Measurements from ENCODE around the gene UCK2. TPM values are rescaled to one million over a fixed set of nuclear protein-coding genes. Genes with fewer than 3 reads are reported as not detected.
A peak's percentile ranks its signal among the peaks of the same experiment; 100 is the strongest.

The UCK2 gene
- total RNA-seq, 1 experiment from 2014 or later = 219 TPM

DNA sequence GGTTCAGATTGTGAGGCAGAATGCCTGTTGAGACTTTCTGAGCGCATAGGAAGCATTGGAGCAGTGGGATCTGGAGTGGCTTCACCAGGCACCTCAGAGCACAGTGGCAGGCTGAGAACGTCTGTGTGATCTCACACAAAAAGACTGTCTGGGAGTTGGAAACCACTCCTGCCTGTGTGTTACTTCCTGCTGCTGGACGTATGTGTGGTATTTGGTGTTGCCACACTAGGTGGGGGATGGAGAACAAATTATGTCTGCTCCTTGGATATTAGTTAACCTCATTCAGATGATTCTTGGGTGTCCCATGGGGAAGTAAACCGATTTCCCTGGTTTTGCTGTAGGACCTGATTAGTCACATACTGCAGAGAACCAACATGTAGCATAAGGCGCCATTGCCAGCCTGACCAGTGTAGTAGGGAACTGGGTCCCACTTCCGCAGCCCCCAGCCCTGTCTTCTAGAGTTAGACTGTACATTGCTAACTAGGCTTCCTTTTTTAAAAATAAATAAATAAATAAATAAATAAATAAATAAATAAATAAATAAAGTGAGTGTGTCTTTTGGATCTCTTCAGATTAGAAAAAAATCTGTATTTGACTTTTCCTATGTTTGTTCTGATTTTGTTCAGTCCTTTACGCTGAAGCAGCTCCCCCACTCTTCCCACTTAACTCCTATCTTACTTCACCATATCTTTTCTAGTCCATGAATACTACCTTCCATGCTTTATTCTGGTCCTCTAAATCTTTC, 26.9 kb downstream of the UCK2 start:
- peak; percentile 66 for DNase-seq (ENCODE audit: extremely low read depth, low read depth)

DNA sequence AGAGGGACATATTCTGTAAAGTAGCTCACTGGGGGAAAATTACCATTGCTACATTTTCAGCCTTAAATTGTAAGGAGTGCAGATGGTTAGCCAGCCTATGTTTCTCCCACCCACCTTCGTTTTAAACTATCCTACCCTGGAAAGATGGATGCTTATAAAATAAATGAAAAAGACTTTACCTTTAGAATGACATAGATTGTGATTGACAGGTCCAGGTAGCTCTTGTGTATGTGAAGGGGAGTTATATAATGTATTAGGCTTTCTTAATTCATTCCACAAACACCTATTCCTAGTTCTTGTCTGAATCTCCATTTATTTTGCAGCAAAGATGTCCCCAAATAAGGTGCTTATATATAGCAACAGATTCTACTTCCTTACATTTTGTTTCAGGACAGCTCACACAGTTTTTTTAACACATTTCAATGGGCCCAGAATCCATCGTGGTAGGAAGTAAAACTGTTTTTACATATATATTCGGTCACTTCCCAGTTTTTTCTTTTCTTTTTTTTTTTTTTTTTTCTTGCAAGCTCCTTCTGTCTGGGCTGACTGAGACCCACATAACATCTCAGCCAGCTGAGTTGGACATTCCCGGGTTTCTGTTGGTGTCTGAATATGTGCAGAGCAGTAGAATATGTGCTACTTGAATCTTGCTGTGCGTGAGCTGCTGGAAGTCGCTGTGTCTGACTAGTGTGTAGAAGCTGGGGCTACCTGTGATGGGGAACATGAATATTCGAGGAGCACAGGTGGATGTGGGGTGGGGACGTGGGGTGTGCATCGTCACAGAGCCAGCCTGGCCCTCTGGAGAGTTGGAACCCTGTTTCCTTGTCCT, 27.8 kb downstream of the UCK2 start:
- DNase-seq (ENCODE audit: extremely low read depth, low read depth) = no peak

DNA sequence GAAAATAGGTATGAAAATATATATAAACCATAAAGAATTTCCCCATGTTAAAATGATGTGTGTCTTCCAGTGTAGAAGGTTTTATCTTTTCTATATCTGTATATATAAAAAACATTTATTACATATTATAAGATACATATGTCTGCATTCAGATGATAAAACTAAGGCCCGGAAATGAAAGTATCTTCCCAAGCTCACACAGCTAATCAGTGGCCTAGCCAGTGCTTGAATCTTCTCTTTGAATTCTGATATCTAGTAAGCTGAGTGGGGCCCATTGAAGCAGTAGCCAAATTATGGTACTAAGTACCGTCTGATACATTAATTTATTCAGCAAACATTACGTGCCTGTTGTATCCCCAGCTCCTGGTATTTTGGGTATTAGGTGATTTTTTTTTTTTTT, 28.6 kb downstream of the UCK2 start:
- no peak for DNase-seq (ENCODE audit: extremely low read depth, low read depth)

DNA sequence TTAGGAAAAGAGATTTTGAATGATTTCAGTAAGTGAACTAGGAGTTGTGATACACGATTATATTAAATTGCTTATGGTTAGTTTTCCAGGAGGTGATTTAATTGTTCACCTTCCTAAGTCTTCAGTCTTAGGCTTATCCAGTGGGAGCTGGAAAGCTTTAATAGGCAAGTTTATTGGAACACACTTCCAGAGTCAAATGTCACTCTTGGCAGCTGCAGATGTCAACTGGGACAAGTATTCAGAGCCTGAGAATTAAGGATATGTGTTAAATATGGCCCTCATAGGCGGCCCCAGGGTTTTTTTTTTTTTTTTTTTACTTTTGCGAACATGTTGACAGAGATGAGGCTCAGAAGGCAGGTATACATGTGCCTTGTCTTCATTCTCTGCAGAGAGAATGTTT, 29.2 kb downstream of the UCK2 start:
- DNase-seq (ENCODE audit: extremely low read depth, low read depth) = no peak

DNA sequence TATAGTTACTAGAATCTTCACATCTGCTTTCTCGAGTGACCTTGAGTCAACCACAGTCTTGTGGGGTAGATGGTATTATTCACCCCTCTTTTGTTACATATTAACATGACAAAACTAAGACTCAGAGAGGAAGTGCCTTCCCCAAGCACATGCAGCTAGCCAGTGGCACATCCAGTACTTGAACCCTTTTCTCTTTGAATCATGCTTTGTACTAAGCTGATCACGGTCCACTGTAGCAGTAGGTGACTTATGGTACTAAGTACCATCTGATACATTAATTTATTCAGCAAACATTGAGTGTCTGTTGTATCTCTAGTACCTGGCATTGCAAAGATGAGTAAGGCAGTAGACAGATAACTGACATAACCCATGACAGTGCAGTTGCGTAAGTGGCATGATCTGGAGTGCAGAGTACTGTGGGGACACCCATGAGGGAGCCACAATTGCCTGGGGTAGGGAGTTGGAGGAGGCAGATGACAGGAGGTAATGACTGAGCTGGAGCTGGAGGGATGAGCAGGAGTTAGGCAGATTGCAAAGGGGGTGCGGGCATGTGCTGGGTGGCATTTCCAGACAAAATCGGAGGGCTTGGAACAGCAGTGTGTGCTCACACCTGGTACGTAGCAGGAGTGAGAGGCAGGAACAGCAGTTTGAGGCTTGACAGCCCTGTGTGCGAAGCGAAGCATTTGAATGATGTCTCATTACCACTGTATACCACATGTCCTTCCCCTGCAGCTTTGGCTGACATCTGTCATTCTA, 29.8 kb downstream of the UCK2 start:
- no peak for DNase-seq (ENCODE audit: extremely low read depth, low read depth)

DNA sequence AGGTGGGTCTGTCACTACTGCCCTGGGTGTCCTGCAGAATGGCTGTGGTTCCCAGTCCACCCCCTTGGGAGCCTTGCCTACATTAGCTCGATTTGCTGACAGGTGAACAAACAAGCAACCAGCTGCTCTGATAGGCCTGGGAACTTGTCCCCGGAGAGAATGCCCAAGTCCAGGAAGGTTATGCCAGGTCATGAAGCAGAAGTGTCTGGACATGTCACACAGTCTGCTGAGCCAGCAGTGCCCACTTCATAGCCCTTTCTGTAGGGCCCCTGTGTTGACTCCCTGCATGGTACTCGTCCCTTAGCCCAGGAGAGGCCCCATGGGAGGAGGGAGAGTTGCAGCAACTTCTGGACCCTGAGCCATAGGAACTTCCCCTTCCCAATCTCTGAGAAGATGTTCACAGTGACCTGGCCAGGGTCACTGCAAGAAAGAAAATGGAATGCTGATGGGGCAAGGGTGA, 31.0 kb downstream of the UCK2 start:
- DNase-seq (ENCODE audit: extremely low read depth, low read depth) = no peak

DNA sequence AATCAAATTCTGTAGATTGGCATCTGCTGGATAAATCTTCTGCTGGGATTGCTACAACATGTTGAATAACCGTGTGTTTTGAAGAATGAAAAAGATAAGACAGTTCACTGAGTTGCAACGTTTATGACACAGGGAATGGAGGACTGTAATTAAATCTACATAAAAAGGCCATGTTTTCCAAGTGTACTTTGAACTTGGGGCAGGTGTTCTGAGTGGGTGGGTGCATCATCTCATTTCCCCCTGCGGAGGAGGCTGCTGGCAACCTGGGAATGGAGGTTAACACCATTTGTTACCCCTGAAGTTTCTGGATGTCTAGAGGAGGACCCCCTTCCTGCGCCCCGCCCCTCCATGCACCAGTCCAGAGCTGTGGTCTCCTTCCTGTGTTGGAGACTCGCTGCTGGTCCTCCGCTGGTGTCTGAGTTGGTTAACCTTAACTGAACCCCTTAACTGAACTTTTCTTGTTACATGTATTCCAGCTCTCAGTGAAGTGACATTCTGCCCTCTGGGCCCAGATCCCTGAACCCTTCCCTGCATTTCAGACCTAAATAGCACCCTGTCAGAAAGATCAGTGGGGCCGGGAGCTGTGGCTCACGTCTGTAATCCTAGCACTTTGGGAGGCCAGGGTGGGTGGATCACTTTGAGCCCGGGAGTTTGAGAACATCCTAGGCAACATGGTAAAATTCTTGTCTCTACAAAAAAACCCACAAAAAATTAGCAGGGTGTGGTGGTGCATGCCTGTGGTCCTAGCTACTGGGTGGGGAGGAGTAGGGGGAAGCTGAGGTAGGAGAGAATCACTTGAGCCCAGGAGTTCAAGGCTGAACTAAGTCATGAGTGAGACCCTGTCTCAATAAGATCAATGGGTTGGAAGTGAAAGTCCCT, 31.8 kb downstream of the UCK2 start:
- DNase-seq (ENCODE audit: extremely low read depth, low read depth) = no peak

DNA sequence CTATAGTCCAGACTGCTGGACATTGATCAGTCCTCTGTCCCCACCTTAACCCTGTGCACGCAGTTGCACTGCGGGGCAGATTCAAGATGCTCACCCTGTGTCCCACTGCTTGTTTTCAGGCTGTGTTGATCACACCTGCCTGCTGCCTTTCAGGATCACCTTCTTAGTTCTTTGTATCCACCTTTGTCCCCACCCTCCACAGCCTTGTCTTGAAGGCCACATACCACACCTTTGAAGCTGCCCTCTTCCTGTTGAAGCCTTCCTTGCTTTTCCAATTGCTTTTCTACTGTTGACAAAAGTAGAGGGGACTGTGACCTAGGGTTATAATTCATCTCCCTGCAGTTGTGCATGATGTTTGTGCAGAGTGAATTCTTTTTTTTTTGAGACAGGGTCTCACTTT, 32.7 kb downstream of the UCK2 start:
- DNase-seq (ENCODE audit: extremely low read depth, low read depth) = no peak

DNA sequence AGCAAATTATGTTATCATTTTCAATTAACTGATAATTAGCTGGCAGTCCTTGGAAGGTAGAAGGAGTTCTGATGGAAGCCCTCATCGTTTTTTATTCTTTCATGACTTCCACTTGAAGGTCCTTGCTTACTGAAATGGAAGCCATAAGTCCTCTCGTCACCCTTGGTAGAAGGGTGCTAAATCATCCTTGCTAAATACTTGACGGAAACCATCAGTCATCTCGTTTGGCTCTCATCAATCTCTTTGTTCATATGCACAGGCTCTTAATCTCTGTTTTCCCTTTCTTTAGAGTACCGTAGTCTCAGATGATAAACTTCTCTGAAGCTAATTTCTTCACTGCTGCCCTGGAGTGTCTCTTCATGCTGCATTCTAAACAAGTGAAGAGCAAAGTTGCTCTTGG, 34.5 kb downstream of the UCK2 start:
- DNase-seq (ENCODE audit: extremely low read depth, low read depth) = no peak

DNA sequence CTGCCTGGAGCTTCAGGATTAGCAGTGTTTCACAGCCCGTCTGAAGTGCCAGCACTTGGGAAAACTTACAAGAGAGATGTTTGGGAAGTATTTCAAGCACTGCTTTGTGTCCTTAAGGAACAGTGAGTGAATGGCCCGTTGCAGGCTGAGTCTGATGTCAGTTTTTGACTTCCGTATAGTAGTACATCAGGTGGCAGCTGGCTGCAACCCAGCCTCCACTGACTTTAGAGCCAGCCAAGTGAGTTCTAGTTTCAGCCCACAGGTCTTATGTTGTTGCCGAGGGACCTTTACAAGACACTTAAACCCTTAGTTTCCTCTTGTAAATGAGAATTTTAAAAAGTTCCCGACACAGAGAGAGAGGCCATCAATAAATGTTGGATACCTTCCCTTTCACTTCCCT, 35.0 kb downstream of the UCK2 start:
- no peak for DNase-seq (ENCODE audit: extremely low read depth, low read depth)

DNA sequence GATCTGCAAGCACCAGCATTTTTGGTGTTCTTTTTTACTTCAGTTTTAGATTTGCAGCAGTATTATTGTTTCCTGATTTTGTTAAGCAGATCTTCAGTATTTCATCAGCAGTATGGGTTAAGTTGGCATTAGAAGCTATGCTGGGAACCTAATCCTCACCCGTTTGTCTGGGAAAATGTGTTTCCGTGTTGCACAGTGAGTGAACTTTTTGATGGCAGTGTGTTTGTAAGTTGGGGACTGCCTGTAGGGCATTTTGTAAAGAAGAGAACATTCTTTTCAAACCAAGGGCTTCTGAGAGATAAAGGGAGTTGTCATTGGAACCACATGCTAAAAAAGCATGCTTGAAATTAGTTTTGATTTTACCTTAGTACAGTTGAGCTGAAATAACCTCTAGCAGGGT, 35.9 kb downstream of the UCK2 start:
- DNase-seq (ENCODE audit: extremely low read depth, low read depth) = no peak

DNA sequence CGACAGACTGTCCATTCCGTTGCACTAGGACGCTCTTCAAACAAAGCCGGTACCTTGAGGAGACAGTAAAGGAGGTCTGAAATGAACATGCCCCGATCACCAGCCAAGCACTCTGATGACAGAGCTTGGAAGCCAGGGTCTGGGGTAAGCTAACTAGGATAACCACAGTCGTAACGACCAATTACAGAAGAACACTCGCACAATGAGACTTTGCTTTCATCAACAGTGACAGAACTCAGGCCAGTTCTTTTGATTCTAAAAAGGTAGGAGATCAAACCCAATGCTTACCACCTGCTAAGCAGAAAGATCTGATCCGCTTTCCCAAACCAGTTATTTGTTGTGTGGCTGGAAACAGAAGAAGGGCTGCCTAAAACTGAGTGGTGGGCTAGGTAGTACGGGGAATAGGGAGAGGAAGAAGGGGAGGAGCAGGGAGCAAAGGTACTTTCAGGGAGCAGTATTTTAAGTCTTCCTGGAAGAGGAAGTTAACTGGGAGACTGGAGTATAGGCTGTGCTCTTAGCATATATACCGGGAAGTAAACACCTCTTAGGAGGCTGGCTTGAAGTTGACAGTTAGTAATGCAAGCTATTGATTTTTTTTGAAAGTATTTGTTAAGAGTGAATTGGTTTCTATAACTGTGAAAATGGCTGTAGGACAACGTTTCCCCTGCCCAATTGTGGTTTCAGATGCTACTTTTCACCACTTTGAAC, 38.4 kb downstream of the UCK2 start:
- no peak for DNase-seq (ENCODE audit: extremely low read depth, low read depth)

DNA sequence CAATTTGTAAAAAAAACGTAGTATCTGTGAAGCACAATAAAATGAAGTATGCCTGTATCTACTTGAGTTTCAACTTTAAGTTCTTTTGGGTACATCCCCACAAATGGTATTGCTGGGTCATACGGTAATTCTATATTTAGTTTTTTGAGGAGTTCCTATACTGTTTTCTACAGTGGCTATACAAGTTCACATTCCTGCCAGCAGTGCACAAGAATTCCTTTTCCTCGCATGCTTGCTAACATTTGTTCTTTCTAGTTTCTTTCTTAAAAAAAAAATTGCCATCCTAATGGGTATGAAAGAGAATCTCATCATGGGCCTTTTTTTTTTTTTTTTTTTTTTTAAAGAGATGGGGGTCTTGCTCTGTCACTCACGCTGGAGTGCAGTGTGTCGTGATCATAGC, 41.9 kb downstream of the UCK2 start:
- DNase-seq (ENCODE audit: extremely low read depth, low read depth) = no peak

DNA sequence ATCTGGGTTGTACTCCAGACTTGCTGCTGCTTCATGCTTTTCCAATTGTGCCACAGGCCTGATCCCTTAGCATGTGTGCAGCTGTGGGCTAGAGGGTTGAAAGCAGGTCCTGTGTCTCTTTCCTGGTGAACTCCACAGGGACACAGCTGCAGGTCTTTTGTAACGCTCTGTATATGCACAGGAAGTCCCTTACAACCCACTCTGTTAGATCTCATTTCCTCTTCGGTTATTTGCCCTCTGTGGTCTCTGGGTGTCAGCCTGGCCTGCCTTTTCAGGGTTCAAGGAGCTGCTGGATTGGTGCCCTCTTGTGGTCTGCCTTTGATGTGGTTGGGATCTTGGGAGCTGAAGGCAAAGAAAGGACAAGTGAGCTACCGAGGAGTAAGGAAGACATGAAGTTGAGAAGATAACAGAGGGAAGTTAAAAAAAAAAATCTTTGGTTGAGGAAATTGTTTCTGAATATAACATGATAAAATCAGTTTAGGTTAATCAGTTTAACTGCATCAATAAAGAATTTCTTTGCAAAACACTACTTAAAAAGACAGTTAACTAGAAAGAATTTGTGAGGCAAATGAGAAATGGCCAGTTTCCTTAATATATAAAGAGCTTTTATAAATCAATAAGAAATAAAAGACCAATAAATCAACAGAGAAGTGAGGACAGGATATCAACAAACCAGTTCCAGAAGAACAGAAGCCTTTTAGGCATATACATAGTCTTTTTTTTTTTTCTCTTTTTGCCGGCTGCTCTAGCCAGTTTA, 44.1 kb downstream of the UCK2 start:
- no peak for DNase-seq (ENCODE audit: extremely low read depth, low read depth)

DNA sequence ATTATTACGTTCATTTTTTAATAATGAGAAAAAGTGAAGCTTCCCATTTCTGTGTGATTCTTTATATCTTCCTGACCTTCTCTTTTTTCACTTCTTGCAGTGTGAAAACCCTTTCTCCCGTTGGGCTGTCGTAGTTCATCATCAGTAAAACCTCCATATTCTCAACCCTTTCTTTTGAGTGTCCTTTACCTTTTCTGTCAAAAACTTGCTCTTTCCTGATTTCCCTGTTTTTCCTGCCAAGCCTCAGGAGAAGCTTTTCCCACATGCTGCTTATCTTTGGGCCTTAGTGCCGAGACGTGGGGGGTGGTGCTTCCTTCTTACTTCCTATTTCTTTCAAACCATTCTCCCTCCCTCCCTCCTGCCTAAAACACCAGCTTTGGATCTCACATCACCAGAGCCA, 46.1 kb downstream of the UCK2 start:
- DNase-seq (ENCODE audit: extremely low read depth, low read depth) = no peak

DNA sequence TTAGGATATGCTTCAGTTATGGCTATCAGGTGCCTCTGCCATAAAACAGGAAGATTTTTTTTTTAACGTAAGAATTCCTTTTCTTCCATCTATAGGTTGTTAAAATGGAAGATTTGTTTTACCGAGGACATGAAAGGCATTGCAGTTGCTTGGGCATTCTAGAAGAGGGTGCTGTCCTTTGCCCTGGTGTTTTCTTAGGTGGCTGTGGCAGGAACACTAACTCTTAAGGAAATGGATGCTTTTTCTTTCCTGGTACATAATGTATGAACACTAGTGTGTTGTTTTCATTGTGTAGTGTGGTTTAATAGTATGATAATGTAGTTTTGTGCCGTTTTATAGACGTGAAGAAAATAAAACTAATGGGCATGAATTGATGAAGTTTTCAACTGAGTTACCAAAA, 47.2 kb downstream of the UCK2 start:
- DNase-seq (ENCODE audit: extremely low read depth, low read depth) = no peak

DNA sequence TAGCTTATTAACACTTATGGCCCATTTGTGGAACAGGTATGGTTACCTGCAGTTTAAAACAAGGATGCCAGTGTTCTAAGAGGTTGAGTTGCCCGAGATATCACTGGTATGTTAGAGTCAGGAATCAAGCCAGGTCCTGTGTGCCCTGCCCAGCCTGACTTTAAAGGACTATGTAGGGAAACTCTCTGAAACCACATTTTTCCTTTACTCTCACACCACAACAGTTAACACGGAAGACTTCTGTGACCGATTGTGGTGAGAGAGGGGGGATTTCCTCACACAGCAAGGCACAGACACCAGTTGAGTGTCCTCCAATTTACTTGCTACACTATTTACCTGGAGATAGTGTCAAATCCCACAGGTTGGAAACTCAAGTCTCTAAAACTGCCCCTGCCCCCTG, 47.8 kb downstream of the UCK2 start:
- DNase-seq (ENCODE audit: extremely low read depth, low read depth) = no peak

DNA sequence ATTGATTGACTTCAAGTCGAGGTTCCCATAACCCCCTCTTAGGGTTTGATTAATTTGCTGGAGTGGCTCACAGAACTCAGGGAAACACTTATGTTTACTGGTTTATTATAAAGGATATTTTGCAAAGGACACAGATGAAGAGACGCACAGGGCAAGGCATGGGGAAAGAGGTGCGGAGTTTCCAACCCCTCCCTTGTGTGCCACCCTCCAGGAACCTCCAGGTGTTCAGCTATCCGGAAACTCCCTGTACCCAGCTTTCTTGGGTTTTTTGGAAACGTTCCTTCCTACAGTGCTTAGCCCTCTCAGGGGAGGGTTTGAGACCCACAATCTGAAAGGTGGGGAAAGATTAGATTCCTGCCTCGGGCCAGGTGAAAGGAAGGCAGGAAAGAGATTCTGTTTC, 48.2 kb downstream of the UCK2 start:
- no peak for DNase-seq (ENCODE audit: extremely low read depth, low read depth)

DNA sequence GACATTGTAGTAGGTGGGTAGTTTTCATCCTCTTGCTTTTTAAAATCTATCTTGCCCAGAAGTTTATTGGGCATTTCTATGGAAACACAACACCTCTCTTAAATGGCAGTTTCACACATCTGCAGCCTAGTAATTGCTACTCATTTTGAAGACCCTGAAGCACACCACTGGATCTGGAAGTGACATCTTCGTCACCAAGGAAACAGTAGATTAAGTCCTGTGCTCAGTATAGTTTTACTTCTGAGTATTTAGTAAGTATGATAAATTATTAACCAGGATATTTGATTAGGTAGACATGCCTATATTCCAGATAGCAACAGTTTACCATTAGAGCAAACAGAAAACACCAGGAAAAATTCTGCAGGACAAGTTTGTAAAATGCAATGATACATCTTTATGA, 48.7 kb downstream of the UCK2 start:
- no peak for DNase-seq (ENCODE audit: extremely low read depth, low read depth)

All from NCI-H460 (cell line).